ENCODE data around the gene DKK1. TPM values are rescaled to one million over a fixed set of nuclear protein-coding genes. Genes with fewer than 3 reads are reported as not detected.

The DKK1 gene
- polyA plus RNA-seq, 6 donors from 2014 or later, result not detected

GRCh38 chr10:52326382-52326781 lies 12.3 kb downstream of the DKK1 start:
- H3K27ac Mint-ChIP-seq, result no peak overlapping the region
- H3K4me1 Mint-ChIP-seq, result no peaks in the 10 kb centered on the region
- peaks cover 0 to 9% (median 6%) of the 10 kb centered on the region in 3 donors for H3K27me3 Mint-ChIP-seq
- ATAC-seq (ENCODE audit: low read depth in 2 of 2), result no peak
- no peak overlapping the region for H3K4me3 Mint-ChIP-seq
- no peak for DNase-seq
- H3K9me3 Mint-ChIP-seq, result peaks cover 0 to 2% (median 0%) of the 10 kb centered on the region in 7 donors
- no peaks in the 10 kb centered on the region for H3K36me3 Mint-ChIP-seq

- no peak for ATAC-seq (ENCODE audit: low read depth in 2 of 2)
- H3K4me1 Mint-ChIP-seq, result no peaks in the 10 kb centered on the region
These were observed 17.7 kb downstream of the DKK1 start for GRCh38 chr10:52331638-52332364.

GRCh38 chr10:52332815-52333214 lies 18.7 kb downstream of the DKK1 start:
- H3K27me3 Mint-ChIP-seq, result peaks cover 0 to 5% (median 4%) of the 10 kb centered on the region in 3 donors
- H3K27ac Mint-ChIP-seq, result no peak overlapping the region
- no peak for ATAC-seq (ENCODE audit: low read depth in 2 of 2)
- H3K4me1 Mint-ChIP-seq, result no peaks in the 10 kb centered on the region
- no peaks in the 10 kb centered on the region for H3K36me3 Mint-ChIP-seq
- no peak for DNase-seq
- no peak overlapping the region for H3K4me3 Mint-ChIP-seq
- no peaks in the 10 kb centered on the region for H3K9me3 Mint-ChIP-seq

More at GRCh38 chr10:52331638-52332364, 17.7 kb downstream of the DKK1 start:
- Mint-ChIP-seq H3K27ac (peak overlapping the region in 1 of 6 donors; percentile 2), H3K9me3 (no peaks in the 10 kb centered on the region), H3K27me3 (no peaks in the 10 kb centered on the region), H3K36me3 (no peaks in the 10 kb centered on the region), H3K4me3 (no peak overlapping the region)
- DNase-seq, result no peak

- no peak overlapping the region for H3K27ac Mint-ChIP-seq
- DNase-seq, result no peak
- H3K36me3 Mint-ChIP-seq, result no peaks in the 10 kb centered on the region
- no peak for ATAC-seq (ENCODE audit: low read depth in 2 of 2)
- no peaks in the 10 kb centered on the region for H3K4me1 Mint-ChIP-seq
- H3K9me3 Mint-ChIP-seq, result no peaks in the 10 kb centered on the region
- no peak overlapping the region for H3K4me3 Mint-ChIP-seq
- H3K27me3 Mint-ChIP-seq, result peaks cover 0 to 8% (median 5%) of the 10 kb centered on the region in 3 donors
These were observed 20.5 kb downstream of the DKK1 start for GRCh38 chr10:52334595-52334994.

GRCh38 chr10:52335665-52336064 lies 21.6 kb downstream of the DKK1 start:
- Mint-ChIP-seq H3K27me3 (peaks cover 0 to 8% (median 5%) of the 10 kb centered on the region in 3 donors), H3K4me3 (no peak overlapping the region), H3K36me3 (no peaks in the 10 kb centered on the region), H3K27ac (no peak overlapping the region), H3K4me1 (no peaks in the 10 kb centered on the region), H3K9me3 (no peaks in the 10 kb centered on the region)
- ATAC-seq (ENCODE audit: low read depth in 2 of 2), result no peak
- DNase-seq, result no peak

GRCh38 chr10:52337225-52337624 lies 23.1 kb downstream of the DKK1 start:
- H3K4me1 Mint-ChIP-seq, result no peaks in the 10 kb centered on the region
- no peaks in the 10 kb centered on the region for H3K36me3 Mint-ChIP-seq
- ATAC-seq (ENCODE audit: low read depth in 2 of 2), result no peak

GRCh38 chr10:52343439-52343838 lies 29.4 kb downstream of the DKK1 start:
- no peak overlapping the region for H3K27ac Mint-ChIP-seq

More at GRCh38 chr10:52337225-52337624, 23.1 kb downstream of the DKK1 start:
- no peaks in the 10 kb centered on the region for H3K9me3 Mint-ChIP-seq
- peaks cover 0 to 8% (median 5%) of the 10 kb centered on the region in 3 donors for H3K27me3 Mint-ChIP-seq
- no peak overlapping the region for H3K27ac Mint-ChIP-seq
- H3K4me3 Mint-ChIP-seq, result peak overlapping the region in 1 of 8 donors; percentile 45
- no peak for DNase-seq

GRCh38 chr10:52346394-52347326 lies 32.6 kb downstream of the DKK1 start:
- Mint-ChIP-seq H3K4me3 (no peak overlapping the region), H3K36me3 (no peaks in the 10 kb centered on the region), H3K9me3 (peaks cover 0 to 1% (median 0%) of the 10 kb centered on the region in 7 donors), H3K27me3 (no peaks in the 10 kb centered on the region), H3K4me1 (no peaks in the 10 kb centered on the region), H3K27ac (peak overlapping the region in 1 of 6 donors; percentile 33)
- no peak for ATAC-seq (ENCODE audit: low read depth in 2 of 2)
- DNase-seq, result no peak

More at GRCh38 chr10:52343439-52343838, 29.4 kb downstream of the DKK1 start:
- no peaks in the 10 kb centered on the region for H3K4me1 Mint-ChIP-seq
- ATAC-seq (ENCODE audit: low read depth in 2 of 2), result no peak
- no peaks in the 10 kb centered on the region for H3K36me3 Mint-ChIP-seq
- no peaks in the 10 kb centered on the region for H3K27me3 Mint-ChIP-seq
- no peak for DNase-seq
- no peaks in the 10 kb centered on the region for H3K9me3 Mint-ChIP-seq
- no peak overlapping the region for H3K4me3 Mint-ChIP-seq

GRCh38 chr10:52347327-52347667 lies 33.2 kb downstream of the DKK1 start:
- Mint-ChIP-seq H3K4me3 (no peak overlapping the region), H3K36me3 (no peaks in the 10 kb centered on the region)
- ATAC-seq (ENCODE audit: low read depth in 2 of 2), result no peak

GRCh38 chr10:52348037-52348564 lies 34.0 kb downstream of the DKK1 start:
- Mint-ChIP-seq H3K4me3 (no peak overlapping the region), H3K36me3 (no peaks in the 10 kb centered on the region), H3K4me1 (no peaks in the 10 kb centered on the region)

More at GRCh38 chr10:52347327-52347667, 33.2 kb downstream of the DKK1 start:
- Mint-ChIP-seq H3K9me3 (peaks cover 0 to 1% (median 0%) of the 10 kb centered on the region in 7 donors), H3K27ac (no peak overlapping the region), H3K4me1 (no peaks in the 10 kb centered on the region), H3K27me3 (no peaks in the 10 kb centered on the region)
- no peak for DNase-seq

GRCh38 chr10:52351914-52352330 lies 37.8 kb downstream of the DKK1 start:
- ATAC-seq (ENCODE audit: low read depth in 2 of 2) (no peak), DNase-seq (no peak)
- Mint-ChIP-seq H3K4me3 (no peak overlapping the region), H3K4me1 (no peaks in the 10 kb centered on the region), H3K36me3 (no peaks in the 10 kb centered on the region), H3K27me3 (no peaks in the 10 kb centered on the region), H3K27ac (no peak overlapping the region), H3K9me3 (peaks cover 0 to 1% (median 0%) of the 10 kb centered on the region in 7 donors)

More at GRCh38 chr10:52348037-52348564, 34.0 kb downstream of the DKK1 start:
- H3K27ac Mint-ChIP-seq, result no peak overlapping the region
- no peak for DNase-seq
- H3K27me3 Mint-ChIP-seq, result no peaks in the 10 kb centered on the region
- ATAC-seq (ENCODE audit: low read depth in 2 of 2), result no peak
- H3K9me3 Mint-ChIP-seq, result peaks cover 0 to 1% (median 0%) of the 10 kb centered on the region in 7 donors

- DNase-seq (no peak), ATAC-seq (ENCODE audit: low read depth in 2 of 2) (no peak)
- Mint-ChIP-seq H3K36me3 (no peaks in the 10 kb centered on the region), H3K27ac (peak overlapping the region in 1 of 6 donors; percentile 2), H3K9me3 (peaks cover 0 to 1% (median 0%) of the 10 kb centered on the region in 7 donors), H3K4me3 (no peak overlapping the region), H3K4me1 (no peaks in the 10 kb centered on the region), H3K27me3 (no peaks in the 10 kb centered on the region)
These were observed 39.1 kb downstream of the DKK1 start for GRCh38 chr10:52353205-52353604.

GRCh38 chr10:52353960-52354394 lies 39.9 kb downstream of the DKK1 start:
- no peak for DNase-seq
- Mint-ChIP-seq H3K36me3 (no peaks in the 10 kb centered on the region), H3K4me1 (no peaks in the 10 kb centered on the region), H3K4me3 (no peak overlapping the region), H3K27ac (no peak overlapping the region), H3K27me3 (no peaks in the 10 kb centered on the region), H3K9me3 (peaks cover 0 to 1% (median 0%) of the 10 kb centered on the region in 7 donors)
- ATAC-seq (ENCODE audit: low read depth in 2 of 2), result no peak
